ENCODE measurements around the gene ASCC1. TPM values are rescaled to one million over a fixed set of nuclear protein-coding genes. Genes with fewer than 3 reads are reported as not detected.
A peak's percentile ranks its signal among the peaks of the same experiment; 100 is the strongest.
"Not testable (repeated sequence)": the region's sequence is repeated elsewhere in the genome, so short reads cannot be mapped to it uniquely, and the experiment has no call there.

ASCC1 gene
- total and polyA plus RNA-seq, 9 donors = 16.2 to 33.0 (median 24.9) TPM

- no peak for DNase-seq
Measured at GRCh38 chr10:72121389-72121788, 94.7 kb downstream of the ASCC1 start.

GRCh38 chr10:72116372-72116771, 99.7 kb downstream of the ASCC1 start:
- H3K9me3 ChIP-seq (replicated peaks; ENCODE audit: control insufficient read depth, low read depth, low read length) = peaks cover 7% of the 10 kb centered on the region
- no peak overlapping the region for H3K4me3 ChIP-seq (ENCODE audit: low read length)
- H3K27me3 ChIP-seq (ENCODE audit: control insufficient read depth, insufficient read depth, low read length) = no peaks in the 10 kb centered on the region
- no peak for DNase-seq
- H3K36me3 ChIP-seq (ENCODE audit: control insufficient read depth, insufficient read depth, low read length) = no peaks in the 10 kb centered on the region
- H3K27ac ChIP-seq (ENCODE audit: low read length) = no peak overlapping the region
- WGBS (ENCODE audit: insufficient coverage) = 100% methylated on average over 1 of the region's 2 CpGs
- no peaks in the 10 kb centered on the region for H3K4me1 ChIP-seq (ENCODE audit: control insufficient read depth, insufficient read depth, low read length)

More at GRCh38 chr10:72121389-72121788, 94.7 kb downstream of the ASCC1 start:
- Histone ChIP-seq H3K4me3 (ENCODE audit: low read length) (no peak overlapping the region), H3K27ac (ENCODE audit: low read length) (no peak overlapping the region), H3K27me3 (ENCODE audit: control insufficient read depth, insufficient read depth, low read length) (no peaks in the 10 kb centered on the region), H3K36me3 (ENCODE audit: control insufficient read depth, insufficient read depth, low read length) (no peaks in the 10 kb centered on the region), H3K4me1 (ENCODE audit: control insufficient read depth, insufficient read depth, low read length) (no peaks in the 10 kb centered on the region), H3K9me3 (replicated peaks; ENCODE audit: control insufficient read depth, low read depth, low read length) (peaks cover 6% of the 10 kb centered on the region)
- WGBS (ENCODE audit: insufficient coverage) = no CpG with 5 or more reads among the region's 1 CpG

- no CpG with 5 or more reads among the region's 2 CpGs for WGBS (ENCODE audit: insufficient coverage)
- peak overlapping the region; percentile 56 for H3K27ac ChIP-seq (ENCODE audit: low read length)
- H3K9me3 ChIP-seq (replicated peaks; ENCODE audit: control insufficient read depth, low read depth, low read length) = peaks cover 7% of the 10 kb centered on the region
- DNase-seq = peak; percentile 85
- H3K4me1 ChIP-seq (ENCODE audit: control insufficient read depth, insufficient read depth, low read length) = no peaks in the 10 kb centered on the region
- H3K4me3 ChIP-seq (ENCODE audit: low read length) = no peak overlapping the region
- H3K36me3 ChIP-seq (ENCODE audit: control insufficient read depth, insufficient read depth, low read length) = no peaks in the 10 kb centered on the region
- no peaks in the 10 kb centered on the region for H3K27me3 ChIP-seq (ENCODE audit: control insufficient read depth, insufficient read depth, low read length)
Measured at GRCh38 chr10:72114706-72115450, 101.2 kb downstream of the ASCC1 start.

GRCh38 chr10:72110673-72111401, 105.2 kb downstream of the ASCC1 start:
- no CpG with 5 or more reads among the region's 11 CpGs for WGBS (ENCODE audit: insufficient coverage)
- H3K9me3 ChIP-seq (replicated peaks; ENCODE audit: control insufficient read depth, low read depth, low read length) = no peaks in the 10 kb centered on the region
- no peak overlapping the region for H3K27ac ChIP-seq (ENCODE audit: low read length)
- no peak overlapping the region for H3K4me3 ChIP-seq (ENCODE audit: low read length)
- peak; percentile 52 for DNase-seq
- H3K36me3 ChIP-seq (ENCODE audit: control insufficient read depth, insufficient read depth, low read length) = no peaks in the 10 kb centered on the region
- H3K4me1 ChIP-seq (ENCODE audit: control insufficient read depth, insufficient read depth, low read length) = no peaks in the 10 kb centered on the region
- no peaks in the 10 kb centered on the region for H3K27me3 ChIP-seq (ENCODE audit: control insufficient read depth, insufficient read depth, low read length)

- Histone ChIP-seq H3K27ac (ENCODE audit: low read length) (no peak overlapping the region), H3K36me3 (ENCODE audit: control insufficient read depth, insufficient read depth, low read length) (no peaks in the 10 kb centered on the region)
- WGBS (ENCODE audit: insufficient coverage) = 92% methylated on average over 4 of the region's 8 CpGs
Measured at GRCh38 chr10:72109636-72110157, 106.4 kb downstream of the ASCC1 start.

GRCh38 chr10:72108830-72109635, 107.0 kb downstream of the ASCC1 start:
- peak; percentile 32 for DNase-seq
- no peak overlapping the region for H3K27ac ChIP-seq (ENCODE audit: low read length)
- no peaks in the 10 kb centered on the region for H3K27me3 ChIP-seq (ENCODE audit: control insufficient read depth, insufficient read depth, low read length)

More at GRCh38 chr10:72109636-72110157, 106.4 kb downstream of the ASCC1 start:
- no peak for DNase-seq
- Histone ChIP-seq H3K27me3 (ENCODE audit: control insufficient read depth, insufficient read depth, low read length) (no peaks in the 10 kb centered on the region), H3K9me3 (replicated peaks; ENCODE audit: control insufficient read depth, low read depth, low read length) (no peaks in the 10 kb centered on the region), H3K4me3 (ENCODE audit: low read length) (no peak overlapping the region), H3K4me1 (ENCODE audit: control insufficient read depth, insufficient read depth, low read length) (no peaks in the 10 kb centered on the region)

GRCh38 chr10:72108004-72108370, 108.1 kb downstream of the ASCC1 start:
- not testable (repeated sequence) for H3K4me1 ChIP-seq (ENCODE audit: control insufficient read depth, insufficient read depth, low read length)

More at GRCh38 chr10:72108830-72109635, 107.0 kb downstream of the ASCC1 start:
- WGBS (ENCODE audit: insufficient coverage) = no CpG with 5 or more reads among the region's 1 CpG
- Histone ChIP-seq H3K36me3 (ENCODE audit: control insufficient read depth, insufficient read depth, low read length) (no peaks in the 10 kb centered on the region), H3K9me3 (replicated peaks; ENCODE audit: control insufficient read depth, low read depth, low read length) (no peaks in the 10 kb centered on the region), H3K4me3 (ENCODE audit: low read length) (no peak overlapping the region), H3K4me1 (ENCODE audit: control insufficient read depth, insufficient read depth, low read length) (no peaks in the 10 kb centered on the region)

GRCh38 chr10:72107325-72108003, 108.6 kb downstream of the ASCC1 start:
- peaks cover 6% of the 10 kb centered on the region for H3K36me3 ChIP-seq (ENCODE audit: control insufficient read depth, insufficient read depth, low read length)
- H3K4me3 ChIP-seq (ENCODE audit: low read length) = no peak overlapping the region
- no peak for DNase-seq
- no peak overlapping the region for H3K27ac ChIP-seq (ENCODE audit: low read length)
- WGBS (ENCODE audit: insufficient coverage) = no CpG with 5 or more reads among the region's 3 CpGs
- H3K27me3 ChIP-seq (ENCODE audit: control insufficient read depth, insufficient read depth, low read length) = no peaks in the 10 kb centered on the region
- no peaks in the 10 kb centered on the region for H3K4me1 ChIP-seq (ENCODE audit: control insufficient read depth, insufficient read depth, low read length)
- no peaks in the 10 kb centered on the region for H3K9me3 ChIP-seq (replicated peaks; ENCODE audit: control insufficient read depth, low read depth, low read length)

More at GRCh38 chr10:72108004-72108370, 108.1 kb downstream of the ASCC1 start:
- not testable (repeated sequence) for H3K27me3 ChIP-seq (ENCODE audit: control insufficient read depth, insufficient read depth, low read length); H3K27ac ChIP-seq (ENCODE audit: low read length); H3K9me3 ChIP-seq (replicated peaks; ENCODE audit: control insufficient read depth, low read depth, low read length); H3K4me3 ChIP-seq (ENCODE audit: low read length); H3K36me3 ChIP-seq (ENCODE audit: control insufficient read depth, insufficient read depth, low read length); DNase-seq
- 100% methylated on average over 2 of the region's 3 CpGs for WGBS (ENCODE audit: insufficient coverage)

GRCh38 chr10:72106896-72107295, 109.2 kb downstream of the ASCC1 start:
- no CpG with 5 or more reads among the region's 2 CpGs for WGBS (ENCODE audit: insufficient coverage)
- peaks cover 9% of the 10 kb centered on the region for H3K36me3 ChIP-seq (ENCODE audit: control insufficient read depth, insufficient read depth, low read length)
- no peak for DNase-seq
- H3K27me3 ChIP-seq (ENCODE audit: control insufficient read depth, insufficient read depth, low read length) = no peaks in the 10 kb centered on the region
- H3K4me1 ChIP-seq (ENCODE audit: control insufficient read depth, insufficient read depth, low read length) = no peaks in the 10 kb centered on the region
- no peaks in the 10 kb centered on the region for H3K9me3 ChIP-seq (replicated peaks; ENCODE audit: control insufficient read depth, low read depth, low read length)
- H3K27ac ChIP-seq (ENCODE audit: low read length) = no peak overlapping the region
- no peak overlapping the region for H3K4me3 ChIP-seq (ENCODE audit: low read length)
